AML-193 (cell line): Measurements from ENCODE around the gene MTMR2.
"Not testable (repeated sequence)": the region's sequence is repeated elsewhere in the genome, so short reads cannot be mapped to it uniquely, and the experiment has no call there.

Experiments used
- DNase-seq, 2 experiments: peaks; one replicate each; lab custom pipeline; 2025; lab: John Stamatoyannopoulos, UW

Gene MTMR2

DNA sequence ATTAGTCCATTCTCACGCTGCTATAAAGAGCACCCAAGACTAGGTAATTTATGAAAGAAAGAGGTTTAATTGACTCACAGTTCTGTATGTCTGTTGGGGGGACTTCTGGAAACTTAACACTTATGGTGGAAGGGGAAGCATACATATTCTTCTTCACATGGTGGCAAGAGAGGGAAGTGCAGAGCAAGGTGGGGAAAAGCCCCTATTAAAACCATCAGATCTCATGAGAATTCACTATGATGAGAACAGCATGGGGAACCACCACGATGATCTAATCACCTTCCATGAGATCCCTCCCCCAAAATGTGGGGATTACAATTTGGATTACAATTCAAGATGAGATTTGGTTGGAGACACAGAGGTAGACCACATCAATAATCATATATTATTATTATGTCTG, 107.9 kb downstream of the MTMR2 start:
- DNase-seq = no peak

- DNase-seq = not testable (repeated sequence)
Measured at GRCh38 chr11:95811052-95811451, 112.9 kb downstream of the MTMR2 start.

DNA sequence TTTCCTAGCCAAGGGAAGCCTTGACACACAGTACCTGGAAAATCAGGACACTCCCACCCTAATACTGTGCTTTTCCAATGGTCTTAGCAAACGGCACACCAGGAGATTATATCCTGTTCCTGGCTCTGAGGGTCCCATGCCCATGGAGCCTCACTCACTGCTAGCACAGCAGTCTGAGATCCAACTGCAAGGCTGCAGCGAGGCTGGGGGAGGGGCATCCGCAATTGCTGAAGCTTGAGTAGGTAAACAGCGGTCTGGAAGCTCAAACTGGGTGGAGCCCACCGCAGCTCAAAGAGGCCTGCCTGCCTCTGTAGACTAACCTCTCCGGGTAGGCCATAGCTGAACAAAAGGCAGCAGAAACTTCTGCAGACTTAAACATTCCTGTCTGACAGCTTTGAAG, 117.4 kb downstream of the MTMR2 start:
- not testable (repeated sequence) for DNase-seq

DNA sequence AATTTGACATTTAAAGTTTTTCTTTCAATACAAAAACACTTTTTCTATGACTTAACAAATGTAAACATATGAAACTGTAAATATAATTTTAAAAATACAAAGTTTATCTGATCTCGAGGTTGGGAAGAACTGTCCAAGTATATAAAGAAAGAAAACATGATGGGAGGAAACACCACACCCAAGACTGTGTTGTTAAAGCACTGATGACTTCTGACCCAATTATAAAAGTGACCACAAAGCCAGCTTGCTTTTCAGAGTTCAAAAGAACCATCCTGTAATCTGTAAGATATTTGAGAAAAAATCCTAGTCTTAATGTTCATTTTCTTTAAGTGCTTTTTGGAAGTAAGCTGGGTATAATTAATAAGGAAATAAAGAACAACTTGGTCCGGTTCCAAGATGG, 118.0 kb downstream of the MTMR2 start:
- no peak for DNase-seq

DNA sequence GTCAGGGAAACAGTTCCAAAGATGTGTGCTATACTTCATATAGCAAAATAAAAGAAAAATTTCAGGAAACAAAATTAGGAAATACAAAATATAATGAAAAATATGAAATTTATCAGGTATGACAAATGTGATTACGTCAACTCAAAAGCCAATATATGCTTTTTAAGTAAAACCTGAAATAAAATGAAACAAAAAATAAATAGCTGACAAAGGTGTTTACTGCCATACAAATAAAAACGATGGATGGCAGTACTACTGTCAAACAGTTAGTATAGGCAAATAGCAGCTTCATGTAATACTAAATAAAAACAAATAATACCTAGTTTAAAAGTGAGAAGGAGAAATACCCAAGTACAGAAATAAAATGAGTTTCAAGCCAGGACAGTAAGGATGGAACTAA, 119.9 kb downstream of the MTMR2 start:
- DNase-seq = no peak

DNA sequence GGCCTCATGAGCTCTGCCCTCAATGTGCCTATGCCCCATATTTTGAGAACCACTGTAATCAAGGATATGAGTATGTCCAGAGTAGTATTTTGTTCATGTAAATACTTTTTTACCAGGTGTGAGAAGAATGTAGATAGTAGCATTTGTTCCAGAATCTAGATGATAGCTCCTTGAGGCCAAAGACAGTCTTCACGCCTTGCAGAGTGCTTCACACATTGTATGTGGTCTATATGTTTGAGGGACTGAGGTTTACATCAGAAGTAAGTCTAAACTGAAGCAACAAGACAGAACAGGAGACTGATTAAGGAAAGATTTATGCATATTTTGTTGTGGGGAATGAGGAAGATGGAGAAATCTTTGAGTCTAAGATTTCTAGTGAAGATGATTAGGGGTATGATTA, 121.1 kb downstream of the MTMR2 start:
- DNase-seq = no peak

- DNase-seq = no peak
Measured at GRCh38 chr11:95800438-95800837, 123.5 kb downstream of the MTMR2 start.

GRCh38 chr11:95799546-95799945, 124.4 kb downstream of the MTMR2 start:
- no peak for DNase-seq

DNA sequence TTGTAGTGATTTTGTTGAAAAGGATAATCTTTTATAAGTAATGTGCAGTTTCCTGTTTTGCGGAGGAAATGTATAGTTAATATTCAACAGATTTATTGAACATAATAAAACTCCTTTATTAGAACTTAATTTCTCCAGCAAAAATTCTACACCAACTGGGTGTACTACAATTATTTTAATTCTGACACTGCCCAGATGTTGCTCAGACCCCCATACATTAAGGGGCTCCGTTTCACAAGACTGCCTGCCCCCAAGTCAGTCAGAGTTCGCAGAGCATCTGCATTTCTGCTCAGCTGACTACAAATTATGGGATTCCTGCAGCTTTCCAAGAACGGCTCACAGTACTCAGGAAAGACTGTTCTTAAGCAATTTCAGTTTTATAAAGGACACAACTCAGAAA, 127.4 kb downstream of the MTMR2 start:
- no peak for DNase-seq

- DNase-seq = no peak
Measured at GRCh38 chr11:95795627-95796295, 128.1 kb downstream of the MTMR2 start.

GRCh38 chr11:95794086-95794485, 129.8 kb downstream of the MTMR2 start:
- DNase-seq = no peak

DNA sequence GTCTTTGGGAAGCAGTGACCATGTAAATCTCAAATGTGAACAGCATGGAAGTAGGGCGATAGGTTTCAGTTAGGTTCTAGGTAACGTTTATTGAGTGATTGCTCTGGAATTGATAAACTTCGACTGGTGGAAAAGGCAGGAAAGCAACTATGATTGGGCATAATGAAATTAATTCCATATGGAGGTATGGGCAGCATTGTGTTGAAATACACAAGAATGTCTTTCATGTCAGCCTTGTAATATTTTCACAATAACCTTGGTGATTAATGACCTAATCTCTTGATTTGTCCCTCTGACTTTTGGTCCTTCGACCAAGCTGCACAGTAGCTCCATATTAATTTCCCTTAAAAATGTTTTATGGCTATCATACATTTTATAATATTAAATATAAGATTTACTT, 130.8 kb downstream of the MTMR2 start:
- DNase-seq = no peak

- no peak for DNase-seq
Measured at GRCh38 chr11:95792700-95793099, 131.2 kb downstream of the MTMR2 start.

- DNase-seq = no peak
Measured at GRCh38 chr11:95792200-95792599, 131.7 kb downstream of the MTMR2 start.

DNA sequence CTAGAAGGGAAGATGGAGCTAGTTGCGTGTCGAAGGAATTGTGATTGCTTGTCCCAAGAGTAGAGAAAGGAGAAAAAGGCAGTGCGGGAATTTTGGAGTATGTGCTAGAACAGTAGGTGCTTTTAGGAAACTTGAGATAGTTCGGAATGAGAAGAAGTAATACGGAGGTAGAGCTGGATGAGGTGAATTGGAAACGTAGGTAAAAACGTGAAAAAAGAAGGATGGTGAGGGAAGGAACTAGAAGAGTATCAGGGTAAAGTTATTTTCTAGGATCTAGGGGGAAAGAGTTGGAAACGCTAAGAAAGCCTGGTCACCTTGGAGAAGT, 132.2 kb downstream of the MTMR2 start:
- DNase-seq = no peak

DNA sequence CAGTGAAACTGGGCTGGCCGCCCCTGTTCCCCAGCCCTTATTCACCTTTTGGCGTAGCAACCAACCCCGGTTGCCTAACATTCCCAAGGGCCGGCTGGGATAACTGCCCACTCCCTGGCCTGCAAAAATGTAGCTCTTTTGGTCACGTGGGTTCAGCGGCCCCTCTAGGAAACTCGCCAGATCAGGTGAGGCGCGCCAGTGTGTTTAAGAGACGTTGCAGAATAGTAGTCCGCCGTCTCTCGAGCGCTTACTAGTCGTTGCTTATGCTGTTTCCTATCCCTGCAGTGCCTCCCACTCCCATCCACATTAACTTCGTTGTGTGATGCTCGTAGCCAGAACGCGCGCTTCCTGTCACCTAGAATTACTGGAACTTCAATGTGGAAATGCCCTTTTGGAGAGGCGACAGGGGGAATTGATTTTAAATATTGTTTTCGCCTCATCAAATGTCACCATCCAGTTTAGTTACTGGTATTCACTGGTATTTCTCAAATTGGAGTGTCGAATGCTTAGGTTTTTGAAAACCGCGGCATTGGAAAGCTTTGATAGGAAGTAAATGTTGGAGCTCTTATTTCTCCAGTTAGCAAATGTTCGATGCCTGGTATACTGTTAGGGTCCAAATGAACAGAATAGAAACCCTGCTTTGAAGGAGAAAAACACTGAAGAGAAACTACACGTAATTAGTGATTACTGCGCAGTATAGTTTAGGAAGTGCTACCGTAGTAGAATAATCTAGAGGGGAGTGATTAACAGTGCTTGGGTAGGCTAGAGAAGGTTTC, 132.8 kb downstream of the MTMR2 start:
- DNase-seq = peak in 1 of 2 experiments; percentile 22

- peak; percentile 91 to 95 for DNase-seq
Measured at GRCh38 chr11:95790123-95790932, 133.6 kb downstream of the MTMR2 start, which contains the start of gene CEP57. CEP57 (plus strand) TSS chr11:95790498; CDS start chr11:95790699, 201 bp downstream.

- peak; percentile 96 to 98 for DNase-seq
Measured at GRCh38 chr11:95789506-95790122, 134.3 kb downstream of the MTMR2 start, which contains the start of gene FAM76B. FAM76B (minus strand) TSS chr11:95789782; CDS start chr11:95789478, 304 bp downstream.

GRCh38 chr11:95788921-95789505, 134.9 kb downstream of the MTMR2 start:
- no peak for DNase-seq
